NCI-H2081 (cell line): ENCODE measurements around the gene CHRM2.
"Not testable (repeated sequence)": the region's sequence is repeated elsewhere in the genome, so short reads cannot be mapped to it uniquely, and the experiment has no call there.

Experiments
- DNase-seq, 2 experiments: peaks; one replicate each; lab custom pipeline; 2025; lab: John Stamatoyannopoulos, UW

Gene CHRM2

DNA sequence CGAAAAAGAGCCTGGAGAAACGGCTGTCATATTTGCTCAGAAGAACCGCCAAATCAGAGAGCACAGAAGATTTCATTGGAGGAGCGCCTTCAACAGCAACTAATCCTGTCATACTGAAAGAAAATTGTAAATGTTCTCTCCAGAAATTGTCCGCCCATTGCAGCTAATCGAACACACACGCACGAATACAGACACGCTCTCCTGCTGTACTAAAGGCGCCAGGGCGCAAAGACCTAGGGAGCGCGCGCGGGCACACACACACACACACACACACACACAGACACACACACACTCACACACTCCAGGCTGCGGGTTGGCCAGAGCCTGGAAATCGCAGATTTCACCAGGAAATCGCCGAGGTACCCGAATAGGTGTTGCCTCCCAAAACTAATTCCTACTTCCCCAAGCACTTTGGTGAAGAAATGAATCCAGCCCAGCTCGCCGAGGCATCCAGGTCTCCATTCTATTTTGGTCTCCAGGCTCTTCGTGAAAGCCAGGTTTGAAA is at the start of gene CHRM2:
TSS of gene CHRM2 (plus strand) at position 157 of the 505 bp plus-strand sequence. CDS start 146,214 bp downstream, outside the sequence.
- peak; percentile 51 to 79 for DNase-seq

- not testable (repeated sequence) for DNase-seq
These were observed 37.1 kb upstream of the CHRM2 start for GRCh38 chr7:136831398-136831797.

DNA sequence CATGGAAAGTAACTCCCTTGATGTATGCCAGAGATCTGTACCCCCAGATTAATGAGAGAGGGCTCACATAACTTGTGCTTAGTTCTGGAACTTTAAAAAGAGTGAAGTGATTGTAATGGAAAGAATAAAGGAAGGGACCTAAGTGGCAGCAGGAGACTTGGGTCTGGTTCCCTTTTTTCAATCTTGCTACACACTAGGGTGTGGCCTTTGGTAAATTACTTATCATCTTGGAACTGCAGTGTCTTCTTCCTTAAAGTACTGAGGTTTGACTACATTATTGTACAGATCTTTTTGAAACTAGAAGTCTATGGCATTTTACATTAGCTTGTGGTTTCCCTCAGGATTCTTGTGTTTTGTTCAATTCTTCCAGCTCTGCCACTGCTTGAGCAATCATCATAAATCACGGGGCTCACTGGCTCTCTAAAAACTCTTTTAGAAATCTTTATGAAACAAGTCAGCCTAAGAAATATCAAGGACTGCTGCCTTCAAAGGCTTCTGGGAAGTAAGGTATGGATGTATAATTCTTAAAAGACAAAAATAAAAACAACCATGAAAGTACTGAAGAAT is 22.5 kb upstream of the CHRM2 start:
- DNase-seq: no peak

GRCh38 chr7:136847858-136848257 is 20.6 kb upstream of the CHRM2 start:
- no peak for DNase-seq

DNA sequence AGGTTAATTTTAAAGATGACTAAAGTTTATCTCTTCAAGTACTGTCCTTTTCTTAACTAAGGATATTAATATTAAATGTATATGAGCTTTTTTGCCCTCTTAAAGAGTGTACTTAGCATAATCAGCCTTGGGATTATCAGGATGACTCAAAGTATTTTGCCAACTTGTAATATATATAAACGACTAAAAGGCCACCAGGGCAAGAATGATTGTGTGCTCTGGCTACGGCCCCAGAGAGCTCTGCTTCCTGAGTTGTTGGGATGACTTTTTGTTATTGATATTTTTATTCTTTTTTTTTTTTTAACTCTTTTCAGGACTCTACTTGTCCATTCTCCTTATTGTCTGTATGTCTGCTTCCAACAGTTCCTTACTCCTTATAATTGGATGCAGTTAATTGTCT is 14.8 kb upstream of the CHRM2 start:
- no peak for DNase-seq

DNA sequence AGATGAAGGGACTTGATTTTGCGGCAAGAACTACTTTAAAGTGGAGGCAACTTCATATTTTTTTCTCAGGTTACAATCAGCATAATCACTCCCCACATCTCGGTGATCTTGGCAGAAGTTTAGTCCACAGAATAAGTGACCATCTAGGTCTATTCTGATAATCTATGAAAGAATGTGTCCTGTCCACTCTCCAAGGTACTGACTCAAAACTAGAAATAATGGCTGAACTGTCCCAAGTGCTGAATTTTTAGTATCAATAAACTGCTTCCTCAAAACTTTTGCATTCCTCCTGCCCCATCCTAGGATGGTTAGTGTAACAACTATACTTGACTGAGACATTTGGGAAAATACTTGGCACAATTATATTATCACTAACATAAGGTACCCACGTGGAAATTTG is 10.9 kb upstream of the CHRM2 start:
- DNase-seq: no peak

- no peak for DNase-seq
These were observed 8.6 kb upstream of the CHRM2 start for GRCh38 chr7:136859803-136860202.

DNA sequence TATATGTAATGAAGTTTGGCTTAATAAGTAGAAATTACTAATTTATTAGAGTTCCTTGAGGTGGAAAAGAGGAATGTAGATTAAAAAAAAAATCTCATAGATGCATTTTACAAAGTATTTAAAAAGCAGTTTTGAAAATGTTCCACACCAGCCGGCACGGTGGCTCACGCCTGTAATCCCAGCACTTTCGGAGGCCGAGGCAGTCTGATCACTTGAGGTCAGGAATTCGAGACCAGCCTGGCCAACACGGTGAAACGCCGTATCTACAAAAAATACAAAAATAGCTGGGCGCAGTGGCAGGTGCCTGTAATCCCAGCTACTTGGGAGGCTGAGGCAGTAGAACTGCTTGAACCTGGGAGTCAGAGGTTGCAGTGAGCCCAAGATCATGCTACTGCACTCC is 3.2 kb upstream of the CHRM2 start:
- no peak for DNase-seq

- DNase-seq: no peak
These were observed 2.7 kb upstream of the CHRM2 start for GRCh38 chr7:136865777-136866176.

GRCh38 chr7:136869001-136869961 is 829 bp downstream of the CHRM2 start:
- DNase-seq: no peak

- no peak for DNase-seq
These were observed 1.8 kb downstream of the CHRM2 start for GRCh38 chr7:136869991-136870865.

GRCh38 chr7:136870866-136871487 is 2.5 kb downstream of the CHRM2 start:
- DNase-seq: no peak

GRCh38 chr7:136874393-136875032 is 6.1 kb downstream of the CHRM2 start:
- DNase-seq: peak; percentile 43 to 61

DNA sequence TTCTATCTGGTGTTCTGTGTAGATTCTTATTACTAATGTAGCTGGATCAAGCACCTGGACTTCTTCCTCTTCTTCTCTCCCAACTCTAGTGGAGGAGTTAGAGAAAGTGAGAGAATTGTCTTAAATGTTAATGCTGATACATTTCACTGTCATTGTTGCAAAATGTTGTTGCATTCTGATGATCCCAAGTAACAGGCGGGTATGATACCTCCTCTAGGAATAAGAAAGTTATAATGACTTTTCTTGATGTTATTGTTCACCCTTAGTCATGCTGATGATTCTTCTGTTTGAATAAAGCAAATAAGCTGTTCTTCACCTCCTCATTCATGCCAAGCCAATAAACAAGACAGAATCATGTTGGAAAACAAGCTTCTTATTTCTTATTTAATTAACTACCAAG is 9.1 kb downstream of the CHRM2 start:
- DNase-seq: no peak

GRCh38 chr7:136877990-136878389 is 9.5 kb downstream of the CHRM2 start:
- DNase-seq: no peak

GRCh38 chr7:136878878-136879277 is 10.4 kb downstream of the CHRM2 start:
- DNase-seq: no peak

DNA sequence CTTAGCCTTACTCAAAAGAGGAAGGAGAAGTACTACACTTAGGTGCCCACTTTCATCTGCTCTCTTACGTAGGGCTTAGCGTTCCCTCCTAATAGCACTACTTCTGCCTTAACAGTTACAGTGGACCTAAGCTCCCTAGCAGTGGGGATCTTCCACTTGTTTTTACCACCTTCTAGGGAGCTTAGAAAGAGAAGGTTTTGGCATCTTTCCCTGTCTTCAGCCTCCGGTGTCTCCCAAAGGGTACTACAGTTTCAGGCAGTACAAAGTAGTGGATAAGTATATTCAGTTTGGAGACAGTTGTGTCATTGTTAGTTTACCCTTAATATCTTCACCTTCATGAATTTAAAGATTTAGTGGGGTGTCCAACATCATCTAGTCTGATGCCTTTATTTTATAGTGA is 14.6 kb downstream of the CHRM2 start:
- no peak for DNase-seq

- no peak for DNase-seq
These were observed 16.0 kb downstream of the CHRM2 start for GRCh38 chr7:136884492-136884891.

GRCh38 chr7:136887317-136887716 is 18.9 kb downstream of the CHRM2 start:
- no peak for DNase-seq

GRCh38 chr7:136890399-136890798 is 21.9 kb downstream of the CHRM2 start:
- DNase-seq: no peak

GRCh38 chr7:136891850-136892249 is 23.4 kb downstream of the CHRM2 start:
- peak in 1 of 2 experiments; percentile 49 for DNase-seq
